SW 1271 (cell line): Measurements from ENCODE around the gene AP4S1.
"Not testable (repeated sequence)": the region's sequence is repeated elsewhere in the genome, so short reads cannot be mapped to it uniquely, and the experiment has no call there.

Experiments used
- DNase-seq, 2 experiments: peaks; one replicate each; lab custom pipeline; 2025; lab: John Stamatoyannopoulos, UW

Gene AP4S1

DNA sequence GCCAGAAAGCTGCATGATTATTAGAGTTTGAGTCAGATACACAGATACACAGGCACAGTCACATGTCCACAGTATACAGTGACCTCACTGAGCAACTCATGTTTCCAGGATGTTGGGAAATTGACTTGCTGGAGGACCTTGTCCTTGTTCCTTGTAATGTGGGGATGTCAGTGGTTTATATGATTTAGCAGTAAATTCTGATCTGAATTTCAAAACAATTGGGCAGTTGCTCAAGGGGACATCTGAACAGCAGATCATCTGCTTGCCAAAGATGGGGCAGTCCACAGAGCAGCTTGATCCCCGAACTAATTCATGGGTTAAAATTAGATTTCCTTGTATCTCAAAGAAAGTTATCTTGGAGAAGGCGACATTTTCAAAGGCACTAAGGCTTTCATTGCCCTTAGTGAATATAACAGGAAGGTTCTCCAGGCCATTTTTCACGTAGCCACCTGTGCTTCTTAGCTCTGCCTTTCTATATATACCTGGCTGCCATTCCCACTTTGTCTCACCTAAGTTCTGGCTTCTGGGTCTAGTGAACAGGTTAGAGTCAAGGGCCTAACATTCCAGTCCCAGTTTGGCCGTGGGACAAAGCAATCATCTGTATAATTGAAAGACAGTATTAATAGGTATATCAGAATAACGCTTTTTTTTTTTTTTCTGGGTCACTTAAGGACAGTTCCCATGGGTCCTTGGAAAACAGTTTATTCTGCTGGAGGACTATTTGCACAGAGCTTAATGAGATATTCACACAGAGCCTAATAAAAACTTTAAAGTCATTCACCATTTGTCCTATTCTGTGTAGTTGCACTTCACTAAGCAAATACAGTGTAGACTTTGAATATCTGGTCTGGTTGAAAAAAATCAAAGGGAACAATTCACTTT is 65.7 kb downstream of the AP4S1 start:
- DNase-seq = peak in 1 of 2 experiments; percentile 33

DNA sequence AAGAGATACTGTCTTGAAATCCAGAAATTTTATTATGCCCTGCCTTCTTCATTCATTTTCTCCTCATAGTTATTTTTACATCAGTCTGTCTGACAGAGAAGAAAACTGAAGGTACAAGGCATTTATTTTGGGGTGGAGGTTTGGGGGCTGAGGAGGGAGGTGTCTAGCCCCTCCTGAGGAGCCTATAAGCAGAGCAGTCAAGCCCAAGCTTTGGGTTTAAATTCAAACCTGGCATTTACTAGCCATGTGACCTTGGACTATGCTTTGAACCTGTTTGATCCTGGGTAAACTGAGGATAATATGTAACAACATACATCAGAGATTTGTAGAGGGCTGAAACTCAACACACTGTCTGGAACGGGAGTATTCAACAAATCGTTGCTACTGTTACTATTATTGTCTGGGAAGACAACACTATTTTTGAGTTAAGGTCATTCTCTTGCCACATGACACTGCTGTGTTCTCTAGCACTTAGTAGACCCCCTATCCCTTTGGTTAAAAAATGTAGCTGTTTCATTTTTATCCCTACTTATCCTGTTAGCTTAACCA is 66.8 kb downstream of the AP4S1 start:
- no peak for DNase-seq

DNA sequence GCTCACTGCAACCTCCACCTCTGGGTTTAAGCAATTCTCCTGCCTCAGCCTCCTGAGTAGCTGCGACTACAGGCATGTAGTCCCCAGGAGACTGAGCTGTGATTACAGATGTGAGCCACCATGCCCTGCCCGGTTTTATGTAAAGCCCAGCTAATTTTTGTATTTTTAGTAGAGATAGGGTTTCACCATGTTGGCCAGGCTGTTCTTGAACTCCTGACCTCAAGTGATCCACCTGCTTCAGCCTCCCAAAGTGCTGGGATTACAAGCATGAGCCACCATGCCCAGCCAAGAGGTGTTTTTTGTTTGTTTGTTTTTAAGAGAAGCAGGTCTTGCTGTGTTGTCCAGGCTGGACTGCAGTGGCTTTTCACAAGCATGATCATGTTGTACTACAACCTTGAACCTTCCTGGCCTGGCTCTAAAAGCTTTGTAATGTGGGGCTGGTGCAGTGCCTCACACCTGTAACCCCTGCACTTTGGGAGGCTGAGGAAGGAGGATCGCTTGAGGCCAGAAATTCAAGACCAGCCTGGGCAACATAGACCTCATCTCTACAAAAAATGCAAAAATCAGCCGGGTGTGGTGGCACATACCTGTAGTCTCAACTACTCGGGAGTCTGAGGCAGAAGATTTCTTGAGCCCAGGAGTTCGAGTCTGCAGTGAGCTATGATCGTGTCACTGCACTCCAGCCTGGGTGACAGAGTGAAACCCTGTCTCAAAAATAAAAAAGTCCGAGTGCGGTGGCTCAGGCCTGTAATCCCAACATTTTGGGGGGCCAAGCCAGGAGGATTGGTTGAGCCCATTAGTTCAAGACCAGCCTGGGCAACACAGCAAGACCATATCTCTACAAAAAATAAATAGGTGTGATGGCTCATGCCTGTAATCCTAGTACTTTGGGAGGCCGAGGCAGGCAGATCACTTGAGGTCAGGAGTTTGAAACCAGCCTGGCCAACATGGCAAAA is 68.7 kb downstream of the AP4S1 start:
- DNase-seq = not testable (repeated sequence)

DNA sequence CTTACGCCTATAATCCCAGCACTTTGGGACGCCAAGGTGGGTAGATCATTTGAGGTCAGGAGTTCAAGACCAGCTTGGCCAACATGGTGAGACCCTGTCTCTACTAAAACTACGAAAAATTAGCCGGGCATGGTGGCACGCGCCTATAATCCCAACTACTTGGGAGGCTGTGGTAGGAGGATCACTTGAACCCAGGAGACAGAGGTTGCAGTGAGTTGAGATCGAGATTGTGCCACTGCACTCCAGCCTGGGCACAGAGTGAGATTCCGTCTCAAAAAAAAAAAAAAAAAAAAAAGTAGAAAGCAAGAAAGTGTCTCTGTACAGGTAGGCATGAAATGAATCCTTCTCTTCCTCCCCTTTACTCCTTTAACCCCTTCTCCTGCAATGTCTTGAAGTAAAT is 70.4 kb downstream of the AP4S1 start:
- not testable (repeated sequence) for DNase-seq

DNA sequence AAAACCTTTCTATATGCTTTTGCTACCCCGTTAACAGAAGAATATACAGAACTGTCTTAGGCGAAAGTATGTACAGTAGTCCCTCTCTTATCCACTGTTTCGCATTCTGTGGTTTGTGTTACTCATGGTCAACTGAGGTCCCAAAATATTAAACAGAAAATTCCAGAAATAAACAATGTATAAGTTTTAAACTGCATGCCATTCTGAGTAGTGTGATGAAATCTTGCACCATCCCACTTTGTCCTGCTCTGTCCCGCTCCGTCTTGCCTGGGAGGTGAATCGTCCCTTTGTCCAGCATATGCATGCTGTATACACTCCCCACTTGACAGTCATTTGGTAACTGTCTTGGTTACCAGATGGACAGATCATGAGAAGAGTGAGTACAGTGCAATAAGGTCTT is 70.8 kb downstream of the AP4S1 start:
- DNase-seq = no peak

DNA sequence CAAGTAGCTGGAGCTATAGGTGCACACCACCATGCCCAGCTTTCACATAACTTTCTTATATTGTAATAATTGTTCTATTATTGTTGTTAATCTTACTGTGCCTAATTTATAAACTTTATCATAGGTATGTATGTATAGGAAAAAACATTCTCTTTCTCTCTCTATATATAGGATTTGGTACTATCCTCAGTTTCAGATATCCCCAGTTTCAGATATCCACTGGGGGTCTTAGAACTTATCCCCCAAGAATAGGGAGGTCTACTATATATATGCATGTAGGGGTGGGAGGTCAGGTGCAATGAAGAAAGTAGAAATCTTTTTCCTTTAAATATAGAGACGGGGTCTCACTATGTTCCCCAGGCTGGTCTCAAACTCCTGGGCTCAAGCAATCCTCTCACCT is 71.6 kb downstream of the AP4S1 start:
- DNase-seq = no peak

DNA sequence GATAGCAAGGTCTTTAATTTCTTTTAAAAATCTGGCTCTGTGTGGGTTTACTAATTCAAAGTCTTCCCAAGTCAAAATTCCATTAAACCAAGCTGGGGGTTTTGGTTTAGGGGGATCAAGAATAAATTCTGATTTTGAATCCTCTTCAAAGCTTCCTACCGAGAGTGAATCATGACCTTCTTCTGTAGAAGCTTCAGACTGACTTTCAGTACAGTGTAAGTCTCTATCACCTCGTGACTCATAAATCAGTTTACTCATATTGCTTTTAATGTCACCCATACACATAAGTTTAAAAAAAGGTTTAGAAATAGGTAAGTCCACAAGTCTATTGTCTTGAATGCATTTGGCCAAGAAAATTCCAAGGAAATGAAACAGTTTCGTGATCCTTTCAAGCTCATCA is 81.3 kb downstream of the AP4S1 start:
- DNase-seq = no peak

DNA sequence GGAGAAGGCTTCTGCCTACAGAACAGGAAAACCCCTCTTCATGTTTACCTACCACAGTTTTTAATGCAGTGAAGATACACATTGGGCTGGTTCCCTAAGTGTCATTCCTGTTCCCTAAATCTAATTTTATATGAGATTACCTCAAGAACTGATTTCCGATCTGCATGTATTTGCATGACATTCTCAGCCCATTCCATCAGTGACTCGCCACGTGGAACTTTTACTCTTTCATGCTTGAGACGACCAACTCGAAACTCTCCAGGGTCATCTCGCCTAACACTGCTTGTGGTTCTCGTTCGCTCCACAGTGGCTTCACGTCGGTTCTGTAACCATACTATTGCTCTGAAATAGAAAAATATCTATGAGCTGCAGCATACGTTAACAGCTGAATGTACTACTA is 83.8 kb downstream of the AP4S1 start:
- DNase-seq = no peak

DNA sequence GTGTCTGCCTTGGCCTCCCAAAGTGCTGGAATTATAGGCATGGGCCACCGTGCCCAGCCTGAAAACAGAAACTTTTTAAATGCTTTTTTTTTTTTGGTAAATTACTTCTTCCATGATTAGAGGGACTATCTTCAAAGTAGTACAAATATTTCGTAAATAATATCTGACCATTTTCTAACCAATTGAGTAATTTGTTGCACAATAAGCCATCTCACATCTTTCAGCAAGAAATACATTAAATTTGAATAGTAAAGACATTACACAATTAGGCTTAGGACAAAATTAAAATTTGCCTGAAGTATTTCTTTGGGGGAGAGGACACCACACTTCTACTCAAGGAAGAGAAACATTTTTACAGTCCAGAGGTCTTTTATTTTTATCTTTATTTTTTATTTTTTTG is 85.4 kb downstream of the AP4S1 start:
- DNase-seq = no peak

DNA sequence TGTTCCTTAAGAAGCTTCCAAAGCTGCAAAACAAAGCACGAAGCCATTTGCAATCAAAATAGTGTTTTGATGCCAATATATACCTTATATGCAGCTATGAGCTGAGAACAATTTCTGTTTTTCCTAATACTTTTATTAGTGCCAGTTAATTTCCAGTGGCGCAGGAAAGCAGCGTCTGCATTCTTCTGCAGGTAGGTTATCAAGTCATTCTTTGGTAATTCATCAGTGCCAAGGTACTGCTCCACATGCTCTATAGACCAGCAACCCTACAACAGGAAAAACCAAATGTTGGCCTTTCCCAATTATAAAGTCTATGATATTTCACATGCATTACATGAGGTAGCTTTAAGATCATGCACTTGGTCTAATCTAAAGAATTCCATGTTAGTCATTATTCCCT is 88.3 kb downstream of the AP4S1 start:
- DNase-seq = no peak

DNA sequence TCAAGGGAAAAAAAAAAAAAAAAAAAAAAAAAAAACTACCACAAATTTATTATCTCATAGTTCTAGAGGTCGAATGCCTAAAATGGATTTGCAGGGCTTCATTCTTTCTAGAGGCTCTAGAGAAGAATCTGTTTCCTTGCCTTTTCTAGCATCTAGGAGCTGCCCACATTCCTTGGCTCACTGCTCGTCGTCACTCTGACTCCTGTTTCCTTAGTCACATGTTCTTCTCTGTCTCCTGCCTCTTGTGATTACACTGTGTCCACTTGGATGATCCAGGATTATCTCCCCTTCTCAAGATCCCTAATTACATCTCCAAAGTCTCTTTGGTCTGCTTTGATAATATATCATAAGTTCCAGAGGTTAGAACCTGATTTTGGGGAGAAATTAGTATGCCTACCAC is 93.4 kb downstream of the AP4S1 start:
- no peak for DNase-seq

DNA sequence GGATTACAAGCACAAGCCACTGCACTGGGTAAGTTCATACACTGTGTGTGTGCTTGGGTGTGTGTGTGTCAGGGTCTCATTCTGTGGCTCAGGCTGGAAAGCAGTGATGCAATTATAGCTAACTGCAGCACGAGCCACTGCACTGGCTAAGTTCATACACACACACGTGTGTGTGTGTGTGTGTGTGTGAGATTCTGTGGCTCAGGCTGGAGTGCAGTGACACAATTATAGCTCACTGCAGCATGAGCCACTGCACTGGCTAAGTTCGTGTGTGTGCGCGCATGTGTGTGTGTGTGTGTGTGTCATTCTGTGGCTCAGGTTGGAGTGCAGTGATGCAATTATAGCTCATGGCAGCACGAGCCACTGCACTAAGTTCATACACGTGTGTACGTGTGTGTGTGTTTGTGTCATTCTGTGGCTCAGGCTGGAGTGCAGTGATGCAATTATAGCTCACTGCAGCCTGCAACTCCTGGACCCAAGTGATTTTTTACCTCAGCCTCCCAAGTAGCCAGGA is 96.7 kb downstream of the AP4S1 start:
- no peak for DNase-seq

DNA sequence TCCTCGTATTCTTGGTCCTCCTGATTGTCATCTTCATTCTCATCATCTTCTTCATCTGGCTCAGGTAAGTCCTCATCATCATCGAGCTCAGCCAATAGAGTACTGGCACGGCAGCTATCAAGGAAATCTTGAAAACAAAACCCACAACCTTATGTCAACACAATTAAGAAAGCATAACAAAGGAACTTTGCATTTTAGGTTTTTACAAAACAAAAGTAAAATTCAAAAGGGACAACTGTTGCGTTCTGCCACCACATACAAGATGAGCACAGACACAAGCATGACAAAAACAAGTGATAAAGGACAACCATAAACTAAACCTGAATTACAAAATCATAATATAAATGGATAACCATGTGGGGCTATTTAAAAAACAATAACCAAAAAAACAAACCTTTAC is 97.5 kb downstream of the AP4S1 start:
- no peak for DNase-seq

DNA sequence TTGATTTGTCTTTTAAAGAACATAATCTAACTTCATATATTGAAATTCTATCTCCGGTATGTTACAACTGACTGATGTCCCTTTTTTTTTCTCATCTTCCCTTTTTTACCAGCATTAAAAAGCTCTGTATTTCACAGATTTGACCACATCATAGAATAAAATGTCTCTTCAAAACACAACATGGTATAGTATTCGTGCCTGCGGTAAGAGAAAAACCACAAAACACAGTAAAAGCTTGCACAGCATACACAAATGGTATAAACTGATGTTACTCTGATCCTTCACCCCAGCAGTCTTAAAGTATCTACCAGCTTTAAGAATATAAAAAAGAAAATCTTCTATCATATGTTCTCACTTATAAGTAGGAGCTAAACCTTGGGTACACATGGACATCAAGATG is 98.7 kb downstream of the AP4S1 start:
- DNase-seq = no peak

DNA sequence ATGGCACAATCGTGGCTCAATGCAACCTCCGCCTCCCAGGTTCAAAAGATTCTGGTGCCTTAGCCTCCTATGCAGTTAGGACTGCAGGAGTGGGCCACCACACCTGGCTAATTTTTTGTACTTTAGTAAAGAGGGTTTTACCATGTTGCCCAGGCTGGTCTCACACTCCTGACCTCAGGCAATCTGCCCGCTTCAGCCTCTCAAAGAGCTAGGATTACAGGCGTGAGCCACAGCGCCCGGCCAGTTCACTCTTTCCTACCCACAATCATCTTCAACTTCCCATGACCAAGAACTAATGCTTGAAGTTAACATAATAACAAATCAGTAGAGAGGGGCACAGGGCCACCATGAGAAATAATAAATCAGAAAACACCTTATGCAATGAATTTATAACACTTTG is 99.8 kb downstream of the AP4S1 start:
- no peak for DNase-seq

DNA sequence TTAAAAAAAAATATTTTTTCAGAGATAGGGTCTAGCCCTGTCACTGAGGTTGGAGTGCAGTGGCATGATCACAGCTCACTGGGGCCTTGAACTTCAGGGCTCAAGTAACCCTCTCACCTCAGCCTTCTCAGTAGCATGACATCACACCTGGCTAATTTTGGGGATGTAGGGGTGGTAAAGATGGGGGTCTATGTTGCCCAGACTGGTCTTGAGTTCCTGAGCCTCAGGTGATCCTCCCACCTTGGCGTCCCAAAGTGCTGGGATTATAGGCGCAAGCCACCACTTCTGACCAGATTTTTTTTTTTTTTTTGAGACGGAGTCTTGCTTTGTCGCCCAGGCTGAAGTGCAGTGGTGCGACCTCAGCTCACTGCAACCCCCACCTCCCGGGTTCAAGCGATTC is 101.2 kb downstream of the AP4S1 start:
- DNase-seq = no peak

DNA sequence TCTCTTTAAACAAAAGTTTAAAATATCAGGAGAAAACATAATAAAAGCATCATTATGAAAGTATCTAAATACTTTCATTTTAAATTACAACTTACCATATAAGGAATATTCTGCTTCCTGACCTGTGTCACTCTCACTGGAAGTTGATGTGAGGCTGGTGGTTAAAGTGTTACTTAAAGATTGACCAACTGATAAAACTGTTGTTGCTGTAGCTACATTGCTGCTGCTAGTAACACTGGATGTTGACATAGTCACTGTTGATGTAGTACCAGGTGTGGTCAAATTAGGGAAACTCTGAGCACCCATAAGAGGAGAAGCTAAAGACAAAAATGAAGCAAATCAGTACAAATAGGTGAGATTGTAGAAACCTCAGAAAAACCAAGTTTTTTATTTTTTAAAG is 102.2 kb downstream of the AP4S1 start:
- no peak for DNase-seq

DNA sequence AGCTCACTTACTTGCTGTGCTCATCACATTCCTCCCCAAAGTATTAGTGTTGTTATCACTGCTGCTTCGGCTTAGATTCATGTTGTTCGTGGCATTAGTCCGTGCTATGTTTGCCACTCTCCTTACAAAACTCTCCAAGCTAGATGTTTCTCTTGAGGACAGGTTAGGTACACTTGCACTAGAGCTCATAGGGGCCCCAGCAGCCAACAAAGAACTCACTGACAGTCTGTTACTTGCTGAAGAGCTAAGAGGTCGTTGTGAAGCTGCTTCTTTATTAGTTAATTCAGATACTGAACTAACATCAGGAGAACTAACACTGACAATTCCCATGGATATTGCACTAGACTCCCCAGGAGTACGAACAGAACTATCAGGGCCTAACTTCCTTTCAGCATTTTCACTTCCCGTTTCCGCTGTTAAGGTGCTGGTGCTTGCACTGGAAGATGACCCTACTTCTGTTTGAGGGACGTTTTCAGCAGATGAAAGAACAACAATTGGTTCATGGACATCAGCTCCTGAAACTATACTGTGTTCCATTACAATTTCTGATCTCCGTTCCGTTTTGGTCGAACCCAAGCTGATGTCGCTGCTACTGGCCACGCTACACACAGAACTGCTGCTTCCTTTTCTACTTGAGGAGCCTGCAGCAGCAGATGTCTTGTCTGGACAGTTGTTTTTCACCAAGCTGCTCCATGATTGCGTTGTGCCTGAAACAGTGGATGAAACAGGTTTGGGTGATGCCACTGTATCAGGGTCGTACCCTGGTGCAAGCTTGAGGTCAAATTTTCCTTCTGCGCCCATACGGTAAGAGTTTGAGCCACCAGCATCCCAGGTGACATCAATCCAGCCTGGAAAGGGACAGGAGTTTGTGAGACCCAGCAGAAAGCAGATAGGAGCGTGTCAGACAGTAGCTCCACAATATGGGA is 103.4 kb downstream of the AP4S1 start:
- DNase-seq = no peak

DNA sequence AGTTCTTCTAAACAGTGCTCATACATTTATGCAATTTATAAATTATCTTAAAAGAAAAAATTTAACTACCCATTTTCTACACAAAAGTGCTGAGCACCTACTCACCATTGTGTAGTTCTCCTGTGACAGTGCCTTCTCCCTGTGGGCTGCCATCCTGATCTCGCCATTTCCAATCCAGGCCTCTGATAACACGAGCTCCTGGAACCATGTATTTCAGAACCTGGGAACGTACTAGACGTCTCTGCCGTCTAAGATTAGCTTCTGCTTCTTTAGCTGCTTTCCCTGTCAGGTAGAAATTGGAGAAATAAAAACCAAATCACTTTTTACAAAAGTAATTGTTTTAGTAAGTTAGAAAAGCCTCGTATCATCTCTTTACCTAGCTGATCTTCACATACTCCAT is 107.7 kb downstream of the AP4S1 start:
- DNase-seq = no peak

DNA sequence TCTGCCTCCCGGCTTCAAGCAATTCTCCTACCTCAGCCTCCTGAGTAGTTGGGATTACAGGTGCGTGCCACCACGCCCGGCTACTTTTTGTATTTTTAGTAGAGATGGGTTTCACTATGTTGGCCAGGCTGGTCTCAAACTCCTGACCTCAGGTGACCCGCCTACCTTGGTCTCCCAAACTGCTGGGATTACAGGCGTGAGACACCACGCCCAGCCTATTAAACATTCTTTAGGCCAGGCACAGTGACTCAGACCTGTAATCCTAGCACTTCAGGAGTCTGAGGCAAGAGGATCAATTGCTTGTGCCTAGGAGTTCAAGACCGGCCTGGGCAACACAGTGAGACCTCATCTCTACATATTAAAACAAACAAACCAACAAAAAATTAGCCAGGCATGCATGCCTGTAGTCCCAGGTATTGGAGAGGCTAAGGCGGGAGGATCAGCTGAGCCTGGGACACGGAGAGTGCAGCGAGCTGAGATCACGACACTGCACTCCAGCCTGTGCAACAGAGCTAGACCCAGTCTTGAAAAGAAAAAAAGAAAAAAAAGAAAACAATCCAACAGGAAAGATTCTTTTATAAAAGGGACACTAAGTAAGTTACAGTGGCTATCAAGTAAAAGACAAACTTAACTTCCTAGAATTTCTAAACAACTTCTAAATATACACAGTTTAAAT is 111.9 kb downstream of the AP4S1 start:
- DNase-seq = no peak

DNA sequence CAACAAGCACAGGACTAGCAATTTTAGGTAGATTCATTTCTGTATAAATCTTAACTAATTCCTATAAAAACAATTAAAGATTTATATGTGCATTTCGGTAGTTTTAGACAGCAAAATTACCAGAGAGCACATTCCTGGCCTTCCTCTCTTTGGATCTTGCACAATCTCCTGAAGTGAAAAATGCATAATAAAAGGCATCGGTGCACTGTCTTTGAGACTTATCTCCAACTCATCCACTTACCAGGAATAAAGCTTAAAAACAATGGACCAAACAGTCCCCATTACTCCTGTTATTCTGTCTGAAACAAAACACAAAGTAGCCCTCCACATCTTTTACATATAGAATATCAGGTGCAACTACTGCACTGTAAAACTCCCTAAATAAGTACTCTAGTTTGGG is 112.9 kb downstream of the AP4S1 start:
- no peak for DNase-seq
